Thymus (tissue), 11 donors: ENCODE data around the gene PAQR4. TPM values are rescaled to one million over a fixed set of nuclear protein-coding genes. Genes with fewer than 3 reads are reported as not detected.
A peak's percentile ranks its signal among the peaks of the same experiment; 100 is the strongest.

Source experiments
- DNase-seq, 9 donors: peaks; one replicate each; pipeline ENCODE4 v3.0.0-alpha.2; 2013; ENCODE audit warnings: low spot score in 9 of 9, low read depth in 6 of 9, missing footprints in 1 of 9
- H3K27ac ChIP-seq, 2 donors: one replicate each; pipeline ENCODE4 v1.5.1; 2013; ENCODE audit warnings: control low read depth in 1 of 2, low read depth in 1 of 2, low read length in 1 of 2, mild to moderate bottlenecking in 1 of 2, moderate library complexity in 1 of 2
- H3K27me3 ChIP-seq, 2 donors: one replicate each; pipeline ENCODE4 v1.5.1; 2013; ENCODE audit warnings: low read length in 1 of 2; ENCODE audit not compliant: control insufficient read depth in 2 of 2, insufficient read depth in 1 of 2
- H3K36me3 ChIP-seq, 2 donors: one replicate each; pipeline ENCODE4 v1.5.1; 2013; ENCODE audit warnings: low read length in 1 of 2, mild to moderate bottlenecking in 1 of 2, moderate library complexity in 1 of 2; ENCODE audit not compliant: control insufficient read depth in 2 of 2, insufficient read depth in 2 of 2
- H3K4me1 ChIP-seq, 2 donors: one replicate each; pipeline ENCODE4 v1.5.1; 2013; ENCODE audit warnings: low read length in 2 of 2; ENCODE audit not compliant: control insufficient read depth in 2 of 2, insufficient read depth in 2 of 2
- H3K4me3 ChIP-seq, 2 donors: one replicate each; pipeline ENCODE4 v1.5.1; 2013; ENCODE audit warnings: low read length in 2 of 2, control low read depth in 1 of 2, mild to moderate bottlenecking in 1 of 2
- H3K9me3 ChIP-seq, 2 donors: one replicate each; pipeline ENCODE4 v1.5.1; 2013; ENCODE audit warnings: low read length in 1 of 2, mild to moderate bottlenecking in 1 of 2; ENCODE audit not compliant: control insufficient read depth in 2 of 2, insufficient read depth in 1 of 2
- WGBS: extraction: QIAGEN DNeasy Blood & Tissue Kit; methylation state at CpG from one replicate; pipeline ENCODE4 v1.1.7; 2013; 5-methylcytosine and 5-hydroxymethylcytosine counted together
- polyA plus RNA-seq: library from polyadenylated mRNA; stranded (reverse); fragments of 200-250 nt; gene quantifications from one replicate; pipeline ENCODE4 v1.2.3, GENCODE V29; 2013
- total RNA-seq: library from RNA; stranded (reverse); fragments of 120-200 nt; gene quantifications from one replicate; pipeline ENCODE4 v1.2.4, GENCODE V29; 2013
- donor health status: healthy.

The PAQR4 gene
- total and polyA plus RNA-seq, 2 donors: 9.5 to 11.2 TPM

DNA sequence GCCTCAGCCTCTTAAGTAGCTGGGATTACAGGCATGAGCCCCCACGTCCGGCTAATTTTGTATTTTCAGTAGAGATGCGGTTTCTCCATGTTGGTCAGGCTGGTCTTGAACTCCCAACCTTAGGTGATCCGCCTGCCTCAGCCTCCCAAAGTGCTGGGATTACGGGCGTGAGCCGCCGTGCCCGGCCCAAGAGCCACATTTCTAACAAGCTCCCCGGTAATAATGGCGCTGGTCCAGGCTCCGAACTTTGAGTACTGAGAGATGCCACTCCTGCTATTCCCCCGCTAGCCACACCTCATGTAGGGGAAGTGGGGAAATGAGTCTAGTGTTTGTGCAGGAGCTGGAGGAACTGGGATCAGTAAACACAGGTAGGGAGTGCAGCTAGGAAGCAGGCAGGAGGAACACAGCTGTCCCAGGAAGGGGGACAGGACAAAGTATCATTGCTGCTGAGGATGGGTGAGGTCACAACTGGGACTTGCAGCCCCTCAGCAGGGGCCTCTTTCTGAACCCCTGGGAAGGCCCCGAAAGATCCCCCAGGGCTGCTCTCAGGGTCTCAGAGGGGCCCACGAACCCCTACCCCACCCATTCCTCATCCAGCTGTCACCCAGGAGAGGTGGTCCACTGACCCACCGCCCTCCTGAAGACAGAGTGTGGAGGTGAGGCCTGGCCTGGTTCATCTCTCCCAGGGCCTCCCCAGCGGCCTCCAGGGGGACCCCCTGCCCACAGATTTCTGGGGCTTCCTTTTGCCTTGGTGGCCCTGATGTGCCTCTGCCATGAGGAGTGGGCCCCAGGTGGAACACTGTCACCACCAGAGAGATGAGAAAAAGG, 8.8 kb upstream of the PAQR4 start:
- 89% methylated on average over 17 of the region's 17 CpGs for WGBS
- no peak for DNase-seq
- peaks cover 27 to 46% of the 10 kb centered on the region in 2 donors for H3K27me3 ChIP-seq

DNA sequence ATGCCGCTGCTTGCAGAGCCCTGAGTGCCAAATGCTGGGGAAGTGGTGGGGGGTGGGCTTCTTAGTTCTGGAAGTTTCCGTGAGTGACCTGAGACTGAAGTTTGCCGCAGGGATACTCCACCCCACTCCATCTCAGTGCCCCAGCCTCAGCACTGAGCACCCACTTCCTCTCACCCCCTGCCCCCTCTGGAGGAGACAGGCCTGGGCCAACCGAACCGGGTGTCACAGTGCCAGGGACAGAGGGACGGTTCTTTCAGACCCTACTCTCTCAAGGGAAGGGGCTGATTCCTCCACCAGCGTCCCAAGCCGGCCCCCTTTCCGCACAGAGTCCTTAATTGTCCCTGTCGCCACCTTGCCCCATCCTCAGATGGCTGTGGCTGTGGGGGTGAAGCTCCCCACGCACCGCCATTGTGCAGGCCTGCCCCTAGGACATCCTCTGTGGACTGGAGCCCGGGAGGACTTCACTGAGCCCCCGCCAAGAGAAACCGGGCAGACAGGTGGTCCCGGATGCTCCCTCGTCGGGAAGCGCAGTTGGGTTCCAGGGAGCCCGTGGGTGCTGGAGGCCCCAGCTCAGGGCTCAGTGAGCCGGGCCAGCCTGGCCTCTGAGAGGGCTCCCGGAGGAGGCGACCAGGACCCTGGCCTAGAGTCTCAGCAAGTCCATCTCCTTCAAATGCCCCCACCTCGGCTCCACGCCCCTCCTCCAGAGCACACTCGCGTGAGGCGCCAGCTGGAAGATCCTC, 6.6 kb upstream of the PAQR4 start:
- Histone ChIP-seq H3K36me3 (no peaks in the 10 kb centered on the region), H3K27ac (peak overlapping the region; percentile 5 to 60), H3K27me3 (peaks cover 46 to 57% of the 10 kb centered on the region in 2 donors), H3K9me3 (peaks cover 0 to 16% of the 10 kb centered on the region in 2 donors), H3K4me1 (peaks cover 32 to 48% of the 10 kb centered on the region in 2 donors), H3K4me3 (no peak overlapping the region)
- WGBS: 41% methylated on average over 28 of the region's 28 CpGs
- DNase-seq: peak in 1 of 9 donors; percentile 29

More for the DNA sequence above, 8.8 kb upstream of the PAQR4 start:
- Histone ChIP-seq H3K4me3 (no peak overlapping the region), H3K36me3 (no peaks in the 10 kb centered on the region), H3K4me1 (peaks cover 30 to 53% of the 10 kb centered on the region in 2 donors), H3K27ac (no peak overlapping the region), H3K9me3 (peaks cover 0 to 10% of the 10 kb centered on the region in 2 donors)

DNA sequence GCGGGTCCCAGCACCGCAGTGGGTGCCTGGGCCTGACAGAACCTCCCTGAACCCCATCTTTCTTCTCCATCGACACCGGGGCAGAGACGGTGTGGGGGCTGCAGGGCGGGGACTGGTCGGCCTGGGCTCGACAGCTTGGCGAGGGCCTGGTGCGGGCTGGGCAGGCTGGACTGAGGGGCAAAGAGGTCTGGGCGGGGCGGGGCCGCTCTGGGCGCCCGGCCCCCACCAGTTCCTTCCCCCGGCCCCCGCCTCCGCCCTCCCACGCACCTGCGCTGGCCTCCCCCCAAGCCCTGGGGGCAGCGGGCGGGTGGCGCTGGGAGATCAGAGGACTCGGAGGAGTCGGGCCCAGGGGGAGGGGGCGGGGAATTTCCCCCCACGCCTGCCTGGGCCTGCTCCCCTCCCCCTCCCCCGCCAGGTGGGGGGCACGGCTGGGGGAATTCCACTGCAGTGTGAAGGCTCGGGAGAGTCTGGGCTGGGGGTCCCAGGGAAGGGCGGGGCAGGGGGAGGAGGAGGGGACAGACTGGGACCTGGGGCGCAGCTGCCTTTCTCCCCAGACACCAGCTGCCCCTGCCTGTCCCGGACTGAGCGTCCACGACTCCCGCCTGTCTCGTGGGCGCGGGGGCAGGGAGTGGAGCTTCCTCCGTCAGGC, 6.0 kb upstream of the PAQR4 start:
- Histone ChIP-seq H3K27me3 (peaks cover 53 to 64% of the 10 kb centered on the region in 2 donors), H3K36me3 (no peaks in the 10 kb centered on the region), H3K4me3 (peak overlapping the region; percentile 37 to 38), H3K27ac (peak overlapping the region; percentile 51 to 60), H3K9me3 (peaks cover 0 to 22% of the 10 kb centered on the region in 2 donors), H3K4me1 (peaks cover 34 to 53% of the 10 kb centered on the region in 2 donors)
- WGBS: 2% methylated on average over 40 of the region's 40 CpGs
- DNase-seq: peak in 5 of 9 donors; percentile 57 to 78 (median 68)

DNA sequence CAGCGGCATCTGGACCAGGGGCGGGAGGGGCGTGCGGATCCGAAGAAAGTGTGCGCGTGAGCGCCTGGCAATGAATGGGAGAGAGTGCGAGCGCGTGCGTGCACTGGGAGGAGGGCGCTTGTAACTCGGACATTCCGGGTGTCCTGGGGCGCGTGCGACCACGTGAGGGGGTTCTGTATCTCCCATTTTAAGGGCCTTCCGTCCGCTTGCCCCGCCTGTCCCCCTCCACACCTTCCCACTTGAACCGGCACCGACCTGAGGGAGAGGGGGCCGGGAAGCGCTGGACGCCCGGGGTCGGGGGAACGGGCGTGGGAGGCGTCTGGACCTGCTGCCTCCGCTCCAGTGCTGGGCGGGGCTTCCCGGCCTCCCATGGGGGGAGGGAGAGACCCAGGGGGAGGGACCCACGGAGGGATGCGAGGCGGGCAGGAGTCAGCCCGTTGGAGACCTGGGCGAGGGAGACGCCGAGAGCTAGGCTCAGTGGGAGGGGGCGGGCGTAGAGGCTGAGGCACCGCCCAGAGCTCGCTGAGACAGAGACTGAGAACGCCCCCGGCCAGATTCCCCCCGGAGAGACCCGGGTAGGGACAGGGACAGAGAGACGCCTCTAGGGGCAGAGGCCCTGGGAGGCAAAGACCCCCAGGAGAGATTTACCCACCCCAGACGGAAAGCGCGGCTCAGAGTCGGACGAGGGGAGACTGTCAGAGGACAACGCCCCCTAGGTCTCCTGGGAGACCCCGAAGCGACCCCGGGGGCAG, 5.2 kb upstream of the PAQR4 start, which contains the start of gene KREMEN2:
TSS of gene KREMEN2 (plus strand) at position 553 of the 752 bp plus-strand sequence. CDS start 246 bp downstream, outside the sequence.
- Histone ChIP-seq H3K4me1 (peaks cover 41 to 60% of the 10 kb centered on the region in 2 donors), H3K27ac (peak within 1 kb of the TSS in 1 of 2 donors; percentile 51), H3K9me3 (peaks cover 0 to 28% of the 10 kb centered on the region in 2 donors), H3K36me3 (no peaks in the 10 kb centered on the region), H3K27me3 (peaks cover 60 to 71% of the 10 kb centered on the region in 2 donors), H3K4me3 (peak within 1 kb of the TSS; percentile 37 to 38)
- peak in 3 of 9 donors; percentile 35 to 63 (median 54) for DNase-seq
- 1% methylated on average over 60 of the region's 60 CpGs for WGBS

DNA sequence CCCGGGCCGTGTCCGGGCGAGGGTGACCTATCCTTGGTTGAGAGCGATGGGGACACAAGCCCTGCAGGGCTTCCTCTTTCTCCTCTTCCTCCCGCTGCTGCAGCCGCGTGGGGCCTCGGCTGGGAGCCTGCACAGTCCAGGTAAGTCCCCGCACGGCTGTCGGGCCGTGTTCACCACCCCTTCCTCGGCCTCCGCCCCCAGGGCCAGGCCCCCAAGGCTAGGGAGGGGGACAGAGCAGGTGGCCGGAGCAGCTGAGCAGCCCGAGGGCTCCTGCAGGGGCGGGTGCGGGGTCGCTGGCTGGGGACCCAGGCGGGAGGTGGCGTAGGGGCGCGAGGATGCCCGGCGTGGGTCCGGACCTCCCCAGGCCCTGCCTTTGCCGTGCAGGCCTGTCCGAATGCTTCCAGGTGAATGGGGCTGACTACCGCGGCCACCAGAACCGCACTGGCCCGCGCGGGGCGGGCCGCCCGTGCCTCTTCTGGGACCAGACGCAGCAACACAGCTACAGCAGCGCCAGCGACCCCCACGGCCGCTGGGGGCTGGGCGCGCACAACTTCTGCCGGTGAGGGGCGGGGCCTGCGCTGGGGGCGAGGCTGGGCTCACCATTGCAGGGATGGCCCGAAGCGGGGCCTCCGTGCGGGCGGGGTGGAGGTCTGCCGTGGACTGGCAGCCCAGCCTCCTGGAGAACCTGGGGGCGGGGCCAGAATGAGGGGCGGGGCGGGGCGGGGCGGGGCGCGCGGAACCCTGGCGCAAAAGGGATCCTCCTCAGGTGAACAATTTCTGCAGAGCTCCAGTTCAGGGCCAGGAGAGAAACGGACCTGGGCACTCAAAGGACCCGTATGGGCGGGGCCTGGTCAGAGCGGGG, 4.4 kb upstream of the PAQR4 start:
- WGBS: 1% methylated on average over 68 of the region's 68 CpGs
- no peaks in the 10 kb centered on the region for H3K36me3 ChIP-seq

DNA sequence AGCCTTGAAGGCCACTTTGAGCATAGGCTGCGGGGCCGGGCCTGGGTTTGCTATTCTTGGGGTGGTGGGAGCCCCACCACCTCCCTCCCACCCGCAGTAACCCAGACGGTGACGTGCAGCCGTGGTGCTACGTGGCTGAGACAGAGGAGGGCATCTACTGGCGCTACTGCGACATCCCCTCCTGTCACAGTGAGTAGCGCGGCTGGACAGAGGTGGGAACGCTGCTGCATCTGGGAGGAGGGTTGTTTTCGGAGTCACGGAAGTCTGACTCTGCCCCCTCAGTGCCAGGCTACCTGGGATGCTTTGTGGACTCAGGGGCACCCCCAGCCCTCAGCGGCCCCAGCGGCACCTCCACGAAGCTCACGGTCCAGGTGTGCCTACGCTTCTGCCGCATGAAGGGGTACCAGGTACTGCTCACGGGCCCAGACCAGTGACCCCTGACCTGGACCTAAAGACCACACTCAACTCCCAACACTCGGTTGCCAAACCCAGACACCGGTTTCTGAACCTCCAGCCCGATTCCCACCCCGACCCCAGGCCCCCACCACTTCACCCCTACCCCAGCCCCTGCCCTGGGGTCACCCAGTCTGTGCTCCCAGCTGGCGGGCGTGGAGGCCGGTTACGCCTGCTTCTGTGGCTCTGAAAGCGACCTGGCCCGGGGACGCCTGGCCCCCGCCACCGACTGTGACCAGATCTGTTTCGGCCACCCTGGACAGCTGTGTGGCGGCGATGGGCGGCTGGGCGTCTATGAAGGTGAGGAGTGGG, 2.9 kb upstream of the PAQR4 start:
- peaks cover 0 to 28% of the 10 kb centered on the region in 2 donors for H3K9me3 ChIP-seq
- no peak overlapping the region for H3K4me3 ChIP-seq
- peaks cover 0 to 4% of the 10 kb centered on the region in 2 donors for H3K36me3 ChIP-seq
- H3K27me3 ChIP-seq: peaks cover 60 to 73% of the 10 kb centered on the region in 2 donors
- H3K27ac ChIP-seq: no peak overlapping the region
- peaks cover 50 to 71% of the 10 kb centered on the region in 2 donors for H3K4me1 ChIP-seq
- 66% methylated on average over 39 of the region's 39 CpGs for WGBS
- no peak for DNase-seq

More for the DNA sequence above, 4.4 kb upstream of the PAQR4 start:
- DNase-seq: peak in 3 of 9 donors; percentile 66 to 73 (median 66)
- Histone ChIP-seq H3K9me3 (peaks cover 0 to 28% of the 10 kb centered on the region in 2 donors), H3K27ac (peak overlapping the region in 1 of 2 donors; percentile 43), H3K27me3 (peaks cover 60 to 73% of the 10 kb centered on the region in 2 donors), H3K4me1 (peaks cover 41 to 61% of the 10 kb centered on the region in 2 donors), H3K4me3 (peak overlapping the region; percentile 37 to 38)

DNA sequence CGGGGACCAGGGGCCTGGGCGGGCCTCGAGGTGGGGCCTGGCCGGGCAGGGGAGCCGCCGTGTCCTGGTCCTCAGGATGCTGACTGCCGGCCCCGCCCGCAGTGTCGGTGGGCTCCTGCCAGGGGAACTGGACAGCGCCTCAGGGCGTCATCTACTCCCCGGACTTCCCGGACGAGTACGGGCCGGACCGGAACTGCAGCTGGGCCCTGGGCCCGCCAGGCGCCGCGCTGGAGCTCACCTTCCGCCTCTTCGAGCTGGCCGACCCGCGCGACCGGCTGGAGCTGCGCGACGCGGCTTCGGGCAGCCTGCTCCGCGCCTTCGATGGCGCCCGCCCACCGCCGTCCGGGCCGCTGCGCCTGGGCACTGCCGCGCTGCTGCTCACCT, 2.3 kb upstream of the PAQR4 start:
- Histone ChIP-seq H3K9me3 (peaks cover 0 to 28% of the 10 kb centered on the region in 2 donors), H3K36me3 (peaks cover 0 to 9% of the 10 kb centered on the region in 2 donors), H3K4me3 (peak overlapping the region in 1 of 2 donors; percentile 27), H3K4me1 (peaks cover 50 to 67% of the 10 kb centered on the region in 2 donors), H3K27me3 (peaks cover 60 to 72% of the 10 kb centered on the region in 2 donors), H3K27ac (peak overlapping the region in 1 of 2 donors; percentile 18)
- no peak for DNase-seq
- WGBS: 6% methylated on average over 46 of the region's 46 CpGs
